Testis (tissue), 3 donors: ENCODE measurements around the gene VPS13C. TPM values are rescaled to one million over a fixed set of nuclear protein-coding genes. Genes with fewer than 3 reads are reported as not detected.
"Not testable (repeated sequence)": the region's sequence is repeated elsewhere in the genome, so short reads cannot be mapped to it uniquely, and the experiment has no call there.

Source experiments
- DNase-seq: peaks from one replicate; pipeline ENCODE4 v3.0.0-alpha.2; 2019
- H3K27ac ChIP-seq, 2 donors: fragments of 200-600 bp; sonication (generic); one replicate each; pipeline ENCODE4 v1.5.1; 2019
- H3K27me3 ChIP-seq: fragments of 200-600 bp; sonication (generic); one replicate; pipeline ENCODE4 v1.5.1; 2019
- H3K36me3 ChIP-seq: fragments of 200-600 bp; sonication (generic); one replicate; pipeline ENCODE4 v1.5.1; 2017; ENCODE audit warnings: low read depth; ENCODE audit errors: missing control alignments
- H3K4me1 ChIP-seq: fragments of 200-600 bp; sonication (generic); one replicate; pipeline ENCODE4 v1.5.1; 2019
- H3K4me3 ChIP-seq, 2 donors: fragments of 200-600 bp; sonication (generic); one replicate each; pipeline ENCODE4 v1.5.1; 2017 to 2019
- H3K9me3 ChIP-seq: fragments of 200-600 bp; sonication (generic); one replicate; pipeline ENCODE4 v1.5.1; 2017
- POLR2A ChIP-seq: fragments of 450-650 bp; IDR thresholded peaks from one replicate; pipeline ENCODE4 v1.6.1; 2017; ENCODE audit warnings: antibody characterized with exemption, mild to moderate bottlenecking, moderate library complexity
- WGBS, 2 donors: methylation state at CpG; one replicate each; pipeline ENCODE4 v1.1.5; 2018; 5-methylcytosine and 5-hydroxymethylcytosine counted together
- intact Hi-C: fragments of 100-400 bp; cut with DNase I; formaldehyde crosslinking; loops from one replicate; pipeline ENCODE4 v1.15.1; 2023; ENCODE audit warnings: low total_unique reads
- polyA plus RNA-seq: library from polyadenylated mRNA; stranded (reverse); fragments of 350-450 nt; fragmentation: Illumina TruSeq; extraction: RNeasy Lipid Tissue Mini Kit (QIAGEN cat#74804); gene quantifications from one replicate; pipeline ENCODE4 v1.2.3, GENCODE V29; 2014; ENCODE audit warnings: low read depth, low replicate concordance; ENCODE audit not compliant: insufficient read depth
- total RNA-seq, 2 donors: library from RNA; depleted of rRNA; stranded (reverse); fragments of >200 nt; gene quantifications; one replicate each; pipeline ENCODE4 v1.2.3, GENCODE V29; 2016
- TF ChIP-seq, protein P1 (sequence below), 3 experiments: fragments of 450-650 bp in 2 of 3; fragments of 200-600 bp in 1 of 3; sonication (generic) in 1 of 3; IDR thresholded peaks; one replicate each; pipeline ENCODE4 v1.5.1; 2016 to 2019; ENCODE audit warnings: antibody characterized with exemption in 3 of 3, mild to moderate bottlenecking in 2 of 3, moderate library complexity in 1 of 3

VPS13C gene
- total and polyA plus RNA-seq, 3 donors from 2014 or later: 21.3 to 89.1 (median 86.1) TPM

DNA sequence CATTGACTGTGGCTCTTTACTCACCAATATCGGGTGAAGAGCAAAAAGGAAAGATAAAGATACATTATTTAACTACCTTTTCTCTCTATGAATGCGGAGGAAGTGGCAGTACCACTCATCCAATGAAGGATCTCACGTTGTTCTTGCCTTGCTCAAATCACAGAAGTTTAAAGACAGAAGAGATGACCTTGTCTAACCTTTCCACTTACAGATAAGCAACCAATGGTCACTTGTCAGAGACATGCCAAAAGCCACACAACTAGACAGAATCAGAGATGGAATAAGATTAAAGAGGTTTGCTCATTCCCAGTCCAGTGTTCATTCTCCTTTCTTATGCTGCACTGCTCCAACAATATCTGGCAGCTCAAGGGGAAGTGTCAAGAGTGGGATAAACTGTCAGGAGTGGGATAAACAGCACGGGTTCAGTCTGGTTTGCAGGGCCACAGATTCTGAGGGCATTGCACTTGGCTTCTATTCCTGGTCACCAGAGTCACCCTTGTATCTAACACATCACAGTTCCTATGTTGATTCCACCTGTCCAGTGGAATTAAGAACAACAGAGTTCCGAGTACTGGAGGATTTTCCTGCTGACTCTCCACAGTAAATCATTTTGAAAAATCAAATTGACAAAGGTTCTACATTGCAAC lies 6.7 kb downstream of the VPS13C start:
- WGBS, 2 donors: 72 to 74% methylated on average over 5 of the region's 5 CpGs
- Histone ChIP-seq H3K4me3 (no peak overlapping the region), H3K27me3 (no peaks in the 10 kb centered on the region), H3K27ac (no peak overlapping the region), H3K36me3 (no peaks in the 10 kb centered on the region), H3K4me1 (no peaks in the 10 kb centered on the region), H3K9me3 (no peaks in the 10 kb centered on the region)
- intact Hi-C loops: no loop called here
- DNase-seq: no peak
- TF ChIP-seq, protein P1, sequence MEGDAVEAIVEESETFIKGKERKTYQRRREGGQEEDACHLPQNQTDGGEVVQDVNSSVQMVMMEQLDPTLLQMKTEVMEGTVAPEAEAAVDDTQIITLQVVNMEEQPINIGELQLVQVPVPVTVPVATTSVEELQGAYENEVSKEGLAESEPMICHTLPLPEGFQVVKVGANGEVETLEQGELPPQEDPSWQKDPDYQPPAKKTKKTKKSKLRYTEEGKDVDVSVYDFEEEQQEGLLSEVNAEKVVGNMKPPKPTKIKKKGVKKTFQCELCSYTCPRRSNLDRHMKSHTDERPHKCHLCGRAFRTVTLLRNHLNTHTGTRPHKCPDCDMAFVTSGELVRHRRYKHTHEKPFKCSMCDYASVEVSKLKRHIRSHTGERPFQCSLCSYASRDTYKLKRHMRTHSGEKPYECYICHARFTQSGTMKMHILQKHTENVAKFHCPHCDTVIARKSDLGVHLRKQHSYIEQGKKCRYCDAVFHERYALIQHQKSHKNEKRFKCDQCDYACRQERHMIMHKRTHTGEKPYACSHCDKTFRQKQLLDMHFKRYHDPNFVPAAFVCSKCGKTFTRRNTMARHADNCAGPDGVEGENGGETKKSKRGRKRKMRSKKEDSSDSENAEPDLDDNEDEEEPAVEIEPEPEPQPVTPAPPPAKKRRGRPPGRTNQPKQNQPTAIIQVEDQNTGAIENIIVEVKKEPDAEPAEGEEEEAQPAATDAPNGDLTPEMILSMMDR (IDR thresholded peaks at IDR 0.05): no peak
- no peak for TF ChIP-seq POLR2A

DNA sequence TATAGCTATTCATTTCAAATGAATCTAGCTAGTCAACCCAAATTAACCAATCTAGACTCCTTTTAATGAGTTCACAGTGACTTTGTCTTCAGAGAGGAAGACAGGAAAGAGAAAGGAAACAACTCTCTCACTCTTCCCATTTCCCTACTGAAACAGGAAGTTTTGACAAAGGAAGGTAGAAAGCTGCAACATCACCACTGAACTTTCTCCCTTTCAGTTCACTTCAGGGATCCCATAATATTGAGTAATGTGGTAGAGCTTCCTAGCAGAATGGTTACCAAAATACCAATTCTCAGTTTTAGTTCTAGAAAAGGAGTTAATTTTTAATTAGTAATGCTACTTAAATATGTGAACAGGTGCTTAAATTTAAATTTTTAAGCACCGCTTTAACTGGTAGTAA lies 7.5 kb downstream of the VPS13C start:
- no peak overlapping the region for H3K27ac ChIP-seq
- no peaks in the 10 kb centered on the region for H3K4me1 ChIP-seq
- no peaks in the 10 kb centered on the region for H3K9me3 ChIP-seq
- WGBS, 2 donors: 95% methylated on average over 1 of the region's 1 CpG
- no peak overlapping the region for H3K4me3 ChIP-seq
- intact Hi-C loops: no loop called here
- no peak for DNase-seq
- H3K27me3 ChIP-seq: no peaks in the 10 kb centered on the region
- no peak for TF ChIP-seq POLR2A
- TF ChIP-seq, protein P1 (IDR thresholded peaks at IDR 0.05): no peak
- no peaks in the 10 kb centered on the region for H3K36me3 ChIP-seq

DNA sequence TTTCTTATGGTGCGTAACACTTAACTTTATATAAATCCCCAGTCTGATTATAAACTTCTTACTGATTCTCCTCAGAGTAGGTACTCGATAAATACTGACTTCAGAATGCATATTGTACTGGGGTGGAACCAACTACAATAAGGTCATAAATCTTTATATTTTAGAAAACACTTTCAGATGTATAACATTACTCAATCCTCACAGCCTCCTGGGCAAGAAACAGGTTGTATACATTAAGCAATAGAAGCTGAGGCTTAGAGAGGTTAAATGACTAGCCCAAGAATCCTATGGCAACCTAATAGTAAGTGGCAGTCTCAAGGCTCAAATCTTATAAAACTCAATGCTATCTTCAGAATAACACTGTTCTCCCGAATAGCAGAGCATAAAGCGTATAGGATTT lies 9.1 kb downstream of the VPS13C start:
- H3K27ac ChIP-seq: no peak overlapping the region
- no peak for DNase-seq
- WGBS, 2 donors: 90 to 96% methylated on average over 4 of the region's 4 CpGs
- TF ChIP-seq, protein P1 (IDR thresholded peaks at IDR 0.05): no peak
- TF ChIP-seq POLR2A: no peak
- no peak overlapping the region for H3K4me3 ChIP-seq
- intact Hi-C loops: no loop called here
- H3K36me3 ChIP-seq: no peaks in the 10 kb centered on the region
- H3K27me3 ChIP-seq: no peaks in the 10 kb centered on the region
- no peaks in the 10 kb centered on the region for H3K9me3 ChIP-seq
- H3K4me1 ChIP-seq: no peaks in the 10 kb centered on the region

DNA sequence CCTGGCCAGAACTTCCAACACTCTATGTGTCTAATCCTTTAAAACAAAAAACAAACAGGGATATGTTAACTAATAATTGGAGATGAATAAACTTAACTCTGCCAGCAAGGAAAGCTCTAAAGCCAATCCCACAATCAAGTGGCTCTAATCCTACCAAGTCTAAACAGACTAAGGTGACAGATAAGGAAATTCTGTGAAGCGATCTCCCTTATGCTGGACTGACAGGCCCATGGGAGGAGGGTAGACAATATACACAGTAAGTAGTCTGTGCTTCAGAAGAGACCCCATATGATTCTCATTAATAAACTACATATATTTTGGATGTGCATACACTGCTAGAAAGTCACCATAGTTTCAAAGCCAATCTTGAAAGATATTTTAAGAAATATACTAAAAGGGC lies 10.1 kb downstream of the VPS13C start:
- WGBS, 2 donors: 82 to 100% methylated on average over 1 of the region's 1 CpG
- TF ChIP-seq, protein P1 (IDR thresholded peaks at IDR 0.05): no peak
- TF ChIP-seq POLR2A: no peak
- DNase-seq: no peak

DNA sequence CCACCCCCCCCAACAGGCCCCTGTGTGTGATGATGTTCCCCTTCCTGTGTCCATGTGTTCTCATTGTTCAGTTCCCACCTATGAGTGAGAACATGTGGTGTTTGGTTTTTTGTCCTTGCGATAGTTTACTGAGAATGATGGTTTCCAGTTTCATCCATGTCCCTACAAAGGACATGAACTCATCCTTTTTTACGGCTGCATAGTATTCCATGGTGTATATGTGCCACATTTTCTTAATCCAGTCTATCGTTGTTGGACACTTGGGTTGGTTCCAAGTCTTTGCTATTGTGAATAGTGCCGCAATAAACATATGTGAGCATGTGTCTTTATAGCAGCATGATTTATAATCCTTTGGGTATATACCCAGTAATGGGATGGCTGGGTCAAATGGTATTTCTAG lies 12.0 kb downstream of the VPS13C start:
- H3K27me3 ChIP-seq, H3K4me1 ChIP-seq, DNase-seq, intact Hi-C loops, H3K27ac ChIP-seq, H3K9me3 ChIP-seq, H3K4me3 ChIP-seq, H3K36me3 ChIP-seq: not testable (repeated sequence)
- WGBS, 2 donors: 97 to 98% methylated on average over 4 of the region's 4 CpGs

More for the DNA sequence above, 10.1 kb downstream of the VPS13C start:
- H3K27ac ChIP-seq: no peak overlapping the region
- no peaks in the 10 kb centered on the region for H3K27me3 ChIP-seq
- intact Hi-C loops: no loop called here
- no peaks in the 10 kb centered on the region for H3K9me3 ChIP-seq
- no peak overlapping the region for H3K4me3 ChIP-seq
- no peaks in the 10 kb centered on the region for H3K4me1 ChIP-seq
- H3K36me3 ChIP-seq: no peaks in the 10 kb centered on the region
